Glutamatergic neuron (in vitro differentiated cells): Measurements from ENCODE around the gene DGKD. TPM values are rescaled to one million over a fixed set of nuclear protein-coding genes. Genes with fewer than 3 reads are reported as not detected.
A peak's percentile ranks its signal among the peaks of the same experiment; 100 is the strongest.

Source experiments
- DNase-seq: peaks from one replicate; pipeline ENCODE4 v3.0.0; 2022
- H3K27ac Mint-ChIP-seq: one replicate; pipeline ENCODE4 v1.8.0; 2020; ENCODE audit warnings: mild to moderate bottlenecking, mixed read lengths, inconsistent platforms; ENCODE audit not compliant: unreplicated experiment
- H3K27me3 Mint-ChIP-seq: one replicate; pipeline ENCODE4 v1.8.0; 2020; ENCODE audit warnings: mild to moderate bottlenecking, moderate library complexity, mixed read lengths, inconsistent platforms; ENCODE audit not compliant: unreplicated experiment
- H3K36me3 Mint-ChIP-seq: one replicate; pipeline ENCODE4 v1.8.0; 2020; ENCODE audit warnings: mild to moderate bottlenecking, mixed read lengths, inconsistent platforms; ENCODE audit not compliant: unreplicated experiment
- H3K4me1 Mint-ChIP-seq: one replicate; pipeline ENCODE4 v1.8.0; 2020; ENCODE audit warnings: mild to moderate bottlenecking, low read depth, mixed read lengths, inconsistent platforms; ENCODE audit not compliant: unreplicated experiment
- H3K4me3 Mint-ChIP-seq: one replicate; pipeline ENCODE4 v1.8.0; 2020; ENCODE audit warnings: mild to moderate bottlenecking, mixed read lengths, inconsistent platforms; ENCODE audit not compliant: unreplicated experiment
- H3K9me3 Mint-ChIP-seq: one replicate; pipeline ENCODE4 v1.8.0; 2020; ENCODE audit warnings: mild to moderate bottlenecking, moderate library complexity, mixed read lengths, inconsistent platforms; ENCODE audit not compliant: unreplicated experiment
- total RNA-seq: library from RNA; stranded (reverse); fragmentation: NEBNext Ultra II Directional; extraction: Animal tissue kit (Norgen Biotek cat#: 25700); gene quantifications from one replicate; pipeline ENCODE4 v1.2.1, GENCODE V29; 2021; ENCODE audit not compliant: unreplicated experiment
- TF ChIP-seq, protein P1 (sequence below): fragments of 200-600 bp; sonication (generic); IDR thresholded peaks from one replicate; pipeline ENCODE4 v1.5.0; 2021; ENCODE audit not compliant: partially characterized antibody, unreplicated experiment

Gene DGKD
- total RNA-seq, 1 donor from 2014 or later = 67.6 TPM

DNA sequence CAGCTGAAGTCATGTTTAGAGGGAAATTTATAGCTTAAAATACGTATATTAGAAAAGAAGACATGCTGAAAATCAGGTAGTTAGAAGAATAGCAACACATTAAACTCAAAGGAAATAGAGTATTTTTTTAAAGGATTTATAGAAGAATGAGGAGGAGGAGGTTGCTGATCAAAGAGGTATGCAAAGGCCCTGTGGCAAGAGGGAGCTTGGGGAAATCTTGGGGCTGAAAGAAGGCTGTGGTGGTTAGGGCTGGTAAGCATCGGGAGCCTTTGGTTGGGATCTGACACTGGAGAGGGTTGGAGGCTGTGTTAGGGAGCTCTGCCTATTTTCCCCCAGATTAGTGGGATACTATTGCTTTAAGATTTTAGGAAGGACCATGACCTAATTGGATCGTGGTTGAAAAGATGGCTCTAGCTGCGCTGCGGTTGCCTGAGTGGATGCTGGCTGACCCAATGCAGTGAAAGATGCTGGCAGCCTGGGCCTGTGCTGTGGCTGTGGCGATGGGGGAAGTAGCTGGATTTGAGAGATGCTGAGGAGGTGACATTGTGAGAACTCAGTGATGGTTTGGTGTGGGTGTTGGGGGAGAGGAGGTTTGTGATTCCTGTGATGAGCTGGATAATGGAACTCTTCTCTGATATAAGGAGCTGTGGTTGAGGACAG is 11.7 kb downstream of the DGKD start:
- Mint-ChIP-seq H3K36me3 (no peaks in the 10 kb centered on the region), H3K9me3 (no peaks in the 10 kb centered on the region), H3K27me3 (peaks cover 1% of the 10 kb centered on the region), H3K27ac (no peak overlapping the region), H3K4me3 (no peak overlapping the region), H3K4me1 (peaks cover 14% of the 10 kb centered on the region)
- no peak for DNase-seq
- TF ChIP-seq, protein P1, sequence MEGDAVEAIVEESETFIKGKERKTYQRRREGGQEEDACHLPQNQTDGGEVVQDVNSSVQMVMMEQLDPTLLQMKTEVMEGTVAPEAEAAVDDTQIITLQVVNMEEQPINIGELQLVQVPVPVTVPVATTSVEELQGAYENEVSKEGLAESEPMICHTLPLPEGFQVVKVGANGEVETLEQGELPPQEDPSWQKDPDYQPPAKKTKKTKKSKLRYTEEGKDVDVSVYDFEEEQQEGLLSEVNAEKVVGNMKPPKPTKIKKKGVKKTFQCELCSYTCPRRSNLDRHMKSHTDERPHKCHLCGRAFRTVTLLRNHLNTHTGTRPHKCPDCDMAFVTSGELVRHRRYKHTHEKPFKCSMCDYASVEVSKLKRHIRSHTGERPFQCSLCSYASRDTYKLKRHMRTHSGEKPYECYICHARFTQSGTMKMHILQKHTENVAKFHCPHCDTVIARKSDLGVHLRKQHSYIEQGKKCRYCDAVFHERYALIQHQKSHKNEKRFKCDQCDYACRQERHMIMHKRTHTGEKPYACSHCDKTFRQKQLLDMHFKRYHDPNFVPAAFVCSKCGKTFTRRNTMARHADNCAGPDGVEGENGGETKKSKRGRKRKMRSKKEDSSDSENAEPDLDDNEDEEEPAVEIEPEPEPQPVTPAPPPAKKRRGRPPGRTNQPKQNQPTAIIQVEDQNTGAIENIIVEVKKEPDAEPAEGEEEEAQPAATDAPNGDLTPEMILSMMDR = no peak

DNA sequence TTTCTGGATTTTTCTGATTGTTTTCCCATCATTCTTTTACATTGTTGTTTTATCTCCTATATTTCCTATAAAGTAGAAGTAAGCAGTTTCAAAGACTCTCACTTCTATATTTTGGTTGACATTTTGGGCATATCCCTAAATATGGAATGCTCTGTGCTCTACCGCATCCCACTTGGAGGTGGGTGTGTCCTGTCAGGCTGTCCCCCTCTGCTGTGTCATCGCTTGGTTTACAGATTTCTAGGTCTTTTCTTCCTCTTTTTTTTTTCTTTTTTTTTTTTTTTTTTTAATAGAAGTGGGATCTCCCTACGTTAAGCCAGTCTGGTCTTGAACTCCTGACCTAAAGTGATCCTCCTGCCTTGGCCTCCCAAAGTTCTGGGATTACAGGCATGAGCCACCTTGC is 13.3 kb downstream of the DGKD start:
- H3K4me1 Mint-ChIP-seq = peaks cover 16% of the 10 kb centered on the region
- TF ChIP-seq, protein P1 = no peak
- no peak for DNase-seq
- no peak overlapping the region for H3K4me3 Mint-ChIP-seq
- H3K27ac Mint-ChIP-seq = no peak overlapping the region
- H3K9me3 Mint-ChIP-seq = no peaks in the 10 kb centered on the region
- H3K27me3 Mint-ChIP-seq = peaks cover 1% of the 10 kb centered on the region
- H3K36me3 Mint-ChIP-seq = no peaks in the 10 kb centered on the region

DNA sequence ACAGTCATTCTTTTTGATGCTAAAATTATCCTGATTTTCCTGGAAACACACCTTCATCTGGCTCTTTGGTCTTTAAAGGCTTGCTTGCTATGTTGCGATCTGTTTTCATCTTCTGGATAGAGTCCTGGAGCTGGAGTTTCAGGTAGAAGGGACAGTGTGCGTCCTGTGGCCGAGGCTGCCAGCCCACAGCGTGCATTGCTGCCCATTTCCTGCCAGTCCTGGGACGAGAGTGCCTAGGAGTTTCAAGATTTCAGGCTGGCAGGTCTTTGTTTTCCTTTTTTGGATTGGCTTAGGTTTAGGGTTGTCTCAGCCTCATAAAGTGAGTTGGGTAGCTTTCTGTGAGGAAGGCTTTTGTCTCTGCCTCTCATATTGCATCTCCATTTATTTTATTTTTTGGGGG is 14.5 kb downstream of the DGKD start:
- DNase-seq = no peak
- TF ChIP-seq, protein P1 = no peak
- Mint-ChIP-seq H3K27ac (no peak overlapping the region), H3K9me3 (no peaks in the 10 kb centered on the region), H3K36me3 (no peaks in the 10 kb centered on the region), H3K4me1 (peaks cover 18% of the 10 kb centered on the region), H3K27me3 (peaks cover 1% of the 10 kb centered on the region), H3K4me3 (no peak overlapping the region)

DNA sequence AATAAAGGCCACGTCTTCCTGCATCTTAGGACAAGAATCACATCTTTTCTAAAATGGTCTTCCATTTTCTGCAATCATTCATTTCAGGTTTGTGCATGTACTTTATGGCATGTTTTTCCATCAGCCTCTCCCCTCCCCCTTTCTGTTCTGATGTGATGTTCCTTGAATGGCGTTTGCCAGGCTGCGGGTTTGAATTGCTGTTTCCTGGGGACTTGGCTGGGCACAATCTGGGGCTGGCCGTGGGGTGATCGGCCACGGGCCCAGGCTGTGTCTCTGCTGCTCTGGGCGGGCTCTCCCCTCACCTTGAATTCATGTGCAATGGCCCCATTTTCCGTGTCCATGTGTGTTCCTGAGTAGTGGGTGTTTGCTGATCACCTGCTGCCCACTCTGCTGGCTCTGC is 15.2 kb downstream of the DGKD start:
- Mint-ChIP-seq H3K9me3 (no peaks in the 10 kb centered on the region), H3K4me3 (peak overlapping the region; percentile 12), H3K36me3 (no peaks in the 10 kb centered on the region), H3K4me1 (peaks cover 18% of the 10 kb centered on the region), H3K27ac (no peak overlapping the region), H3K27me3 (peaks cover 1% of the 10 kb centered on the region)
- no peak for DNase-seq
- TF ChIP-seq, protein P1 = no peak

DNA sequence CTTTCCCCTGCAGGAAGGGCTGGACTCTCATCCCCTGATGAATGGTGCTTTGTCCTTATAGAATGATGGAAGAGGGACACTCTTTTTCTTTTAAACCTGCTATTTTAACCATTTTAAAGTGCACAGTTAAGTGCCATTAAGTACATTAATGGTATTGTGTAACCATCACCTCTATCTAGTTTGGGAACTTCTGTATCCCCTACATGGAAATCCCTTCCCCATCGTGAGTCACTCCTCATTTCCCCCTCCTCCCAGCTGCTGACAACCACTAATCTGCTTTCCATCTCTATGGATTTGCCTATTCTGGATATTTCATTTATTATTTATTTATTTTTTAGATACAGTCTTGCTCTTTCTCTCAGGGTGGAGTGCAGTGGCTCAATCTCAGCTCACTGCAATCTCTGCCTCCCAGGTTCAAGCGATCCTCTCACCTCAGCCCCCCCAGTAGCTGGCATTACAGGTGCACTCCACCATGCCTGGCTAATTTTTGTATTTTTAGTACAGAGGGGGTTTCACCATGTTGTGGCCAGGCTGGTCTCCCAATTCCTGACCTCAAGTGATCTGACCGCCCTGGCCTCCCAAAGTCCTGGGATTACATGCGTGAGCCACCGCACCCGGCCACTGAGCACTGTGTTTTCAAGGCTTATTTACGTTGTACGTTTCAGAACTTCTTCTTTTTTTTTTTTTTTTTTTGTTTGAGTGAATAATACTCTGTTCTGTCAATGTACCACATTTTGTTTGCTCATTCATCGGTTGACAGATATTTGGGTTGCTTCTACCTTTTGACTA is 15.8 kb downstream of the DGKD start:
- Mint-ChIP-seq H3K27ac (no peak overlapping the region), H3K9me3 (no peaks in the 10 kb centered on the region), H3K4me1 (peaks cover 18% of the 10 kb centered on the region)

More for the DNA sequence above, 15.8 kb downstream of the DGKD start:
- Mint-ChIP-seq H3K27me3 (peaks cover 1% of the 10 kb centered on the region), H3K36me3 (no peaks in the 10 kb centered on the region), H3K4me3 (no peak overlapping the region)
- DNase-seq = no peak
- TF ChIP-seq, protein P1 = no peak
